Stomach (tissue), 4 donors: ENCODE measurements around the gene NEK10.

Experiments
- CTCF ChIP-seq, 7 experiments: fragments of 450-650 bp in 4 of 7; fragments of 200-600 bp in 3 of 7; sonication (generic) in 3 of 7; IDR thresholded peaks; one replicate each; pipeline ENCODE4 v1.5.1; 2016 to 2019; ENCODE audit warnings: antibody characterized with exemption in 7 of 7, control low read depth in 2 of 7, mild to moderate bottlenecking in 1 of 7
- EP300 ChIP-seq: sonication (generic); formaldehyde crosslinking; IDR thresholded peaks from one replicate; pipeline ENCODE4 v1.6.1; 2017; ENCODE audit warnings: antibody characterized with exemption
- POLR2A ChIP-seq, 4 donors: fragments of 450-650 bp; IDR thresholded peaks; one replicate each; pipeline ENCODE4 v1.6.1; 2016; ENCODE audit warnings: antibody characterized with exemption in 4 of 4, control low read depth in 2 of 4, mild to moderate bottlenecking in 1 of 4, moderate library complexity in 1 of 4

DNA sequence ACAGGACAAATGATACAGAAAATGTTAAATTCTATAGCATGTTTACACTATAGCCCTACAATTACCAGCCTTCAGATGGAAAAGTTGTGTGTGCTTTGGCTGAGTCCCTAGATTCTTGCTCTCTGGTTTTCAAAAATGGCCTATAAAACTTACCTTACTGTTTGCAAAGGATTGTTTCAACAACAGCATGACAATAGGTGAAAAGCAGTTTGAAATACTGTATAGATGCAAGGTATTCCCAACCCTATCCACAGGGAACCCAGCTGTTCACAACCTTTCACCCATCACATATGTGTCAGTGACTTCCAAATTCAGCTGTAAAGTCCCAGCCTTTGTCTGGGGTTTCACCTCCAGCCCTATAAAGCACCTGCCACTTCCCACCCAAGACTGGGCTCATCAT is 97.3 kb downstream of the NEK10 start:
- TF ChIP-seq CTCF (IDR thresholded peaks at IDR 0.05) (no peak), POLR2A (IDR thresholded peaks at IDR 0.05) (no peak), EP300 (no peak)
